GM19240 (cell line): Measurements from ENCODE around the gene RSPH4A.
"Not testable (repeated sequence)": the region's sequence is repeated elsewhere in the genome, so short reads cannot be mapped to it uniquely, and the experiment has no call there.

Source experiments
- DNase-seq: peaks from one replicate; pipeline ENCODE4 v3.0.0; 2011; ENCODE audit warnings: low spot score; ENCODE audit not compliant: insufficient read length

Gene RSPH4A

GRCh38 chr6:116615937-116616736 lies at the start of gene RSPH4A:
RSPH4A (plus strand) TSS chr6:116616479; CDS start chr6:116616624, 145 bp downstream.
- peak; percentile 72 for DNase-seq

GRCh38 chr6:116568111-116568510 lies 48.2 kb upstream of the RSPH4A start:
- DNase-seq: no peak

GRCh38 chr6:116568821-116569755 lies 47.2 kb upstream of the RSPH4A start:
- DNase-seq: no peak

- peak; percentile 83 for DNase-seq
Observed at GRCh38 chr6:116570856-116571682, 45.2 kb upstream of the RSPH4A start, which contains the start of gene RWDD1. RWDD1 (plus strand) TSS chr6:116571504; CDS start chr6:116571583, 79 bp downstream.

GRCh38 chr6:116571683-116572000 lies 44.6 kb upstream of the RSPH4A start:
- DNase-seq: no peak

- peak; percentile 11 for DNase-seq
Observed at GRCh38 chr6:116572162-116572561, 44.1 kb upstream of the RSPH4A start.

GRCh38 chr6:116575227-116575626 lies 41.1 kb upstream of the RSPH4A start:
- no peak for DNase-seq

GRCh38 chr6:116577486-116577885 lies 38.8 kb upstream of the RSPH4A start:
- DNase-seq: no peak

GRCh38 chr6:116578335-116578734 lies 37.9 kb upstream of the RSPH4A start:
- no peak for DNase-seq

GRCh38 chr6:116579143-116579542 lies 37.1 kb upstream of the RSPH4A start:
- DNase-seq: no peak

GRCh38 chr6:116580198-116580597 lies 36.1 kb upstream of the RSPH4A start:
- DNase-seq: no peak

GRCh38 chr6:116586276-116586675 lies 30.0 kb upstream of the RSPH4A start:
- no peak for DNase-seq

- no peak for DNase-seq
Observed at GRCh38 chr6:116586738-116587137, 29.5 kb upstream of the RSPH4A start.

GRCh38 chr6:116595247-116595646 lies 21.0 kb upstream of the RSPH4A start:
- DNase-seq: no peak

GRCh38 chr6:116596815-116597214 lies 19.5 kb upstream of the RSPH4A start:
- DNase-seq: no peak

- DNase-seq: not testable (repeated sequence)
Observed at GRCh38 chr6:116603916-116604315, 12.4 kb upstream of the RSPH4A start.

- DNase-seq: not testable (repeated sequence)
Observed at GRCh38 chr6:116604868-116605267, 11.4 kb upstream of the RSPH4A start.

- DNase-seq: no peak
Observed at GRCh38 chr6:116605935-116606334, 10.3 kb upstream of the RSPH4A start.

- DNase-seq: no peak
Observed at GRCh38 chr6:116611056-116611455, 5.2 kb upstream of the RSPH4A start.

- DNase-seq: peak; percentile 11
Observed at GRCh38 chr6:116616737-116617053, 416 bp downstream of the RSPH4A start.

GRCh38 chr6:116624036-116624805 lies 7.9 kb downstream of the RSPH4A start:
- no peak for DNase-seq
